ENCODE results near the gene CRTC2.
"Not testable (repeated sequence)": the region's sequence is repeated elsewhere in the genome, so short reads cannot be mapped to it uniquely, and the experiment has no call there.

CRTC2 gene

GRCh38 chr1:153928245-153928644, 30.2 kb downstream of the CRTC2 start:
- DNase-seq: no peak

GRCh38 chr1:153926405-153926804, 32.0 kb downstream of the CRTC2 start:
- no peak for DNase-seq

GRCh38 chr1:153922972-153923925, 35.2 kb downstream of the CRTC2 start, which contains the start of gene GATAD2B:
GATAD2B (minus strand) TSS chr1:153922972; CDS start chr1:153828347, 94,625 bp downstream.
- peak; percentile 99 for DNase-seq

GRCh38 chr1:153922076-153922971, 36.1 kb downstream of the CRTC2 start:
- DNase-seq: peak in 1 of 2 experiments; percentile 28

GRCh38 chr1:153921803-153922075, 36.7 kb downstream of the CRTC2 start:
- DNase-seq: no peak

GRCh38 chr1:153921080-153921802, 37.2 kb downstream of the CRTC2 start:
- no peak for DNase-seq

- DNase-seq: peak; percentile 63 to 65
Observed at GRCh38 chr1:153919876-153920852, 38.2 kb downstream of the CRTC2 start.

- DNase-seq: no peak
Observed at GRCh38 chr1:153916297-153916696, 42.1 kb downstream of the CRTC2 start.

- DNase-seq: no peak
Observed at GRCh38 chr1:153912349-153912748, 46.1 kb downstream of the CRTC2 start.

GRCh38 chr1:153910560-153910959, 47.9 kb downstream of the CRTC2 start:
- not testable (repeated sequence) for DNase-seq

- no peak for DNase-seq
Observed at GRCh38 chr1:153908071-153908470, 50.3 kb downstream of the CRTC2 start.

GRCh38 chr1:153907134-153907533, 51.3 kb downstream of the CRTC2 start:
- DNase-seq: no peak

- no peak for DNase-seq
Observed at GRCh38 chr1:153906396-153906795, 52.0 kb downstream of the CRTC2 start.

GRCh38 chr1:153905908-153906307, 52.5 kb downstream of the CRTC2 start:
- DNase-seq: not testable (repeated sequence)

- DNase-seq: no peak
Observed at GRCh38 chr1:153903841-153904455, 54.5 kb downstream of the CRTC2 start.

- DNase-seq: no peak
Observed at GRCh38 chr1:153899509-153899908, 58.9 kb downstream of the CRTC2 start.
